Measurements from ENCODE around the gene CAMK1G. TPM values are rescaled to one million over a fixed set of nuclear protein-coding genes. Genes with fewer than 3 reads are reported as not detected.
A peak's percentile ranks its signal among the peaks of the same experiment; 100 is the strongest.

CAMK1G gene
- total RNA-seq, 1 experiment from 2014 or later, result 21.2 TPM

DNA sequence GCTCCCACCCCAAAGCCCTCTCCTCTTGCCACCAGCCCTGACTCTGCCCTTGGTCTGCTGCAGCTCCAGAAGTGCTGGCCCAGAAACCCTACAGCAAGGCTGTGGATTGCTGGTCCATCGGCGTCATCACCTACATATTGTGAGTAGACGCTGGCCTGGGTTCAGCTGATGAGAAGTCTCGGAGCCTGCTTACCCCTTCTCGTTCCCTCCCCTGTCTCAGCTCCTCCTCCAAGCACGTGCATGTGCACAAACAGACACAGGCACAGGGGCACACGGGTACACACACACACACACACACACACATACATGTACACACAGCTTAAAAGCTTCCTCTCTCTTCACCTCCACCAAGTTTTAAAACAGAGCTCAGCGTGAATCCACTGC is 24.3 kb downstream of the CAMK1G start:
- ChIA-PET POLR2A (ENCODE audit: low non-redundant PET) (no interaction called here), CTCF (no interaction called here)
- no peak overlapping the region for H3K4me3 ChIP-seq (ENCODE audit: low read depth, low read length, poor library complexity, severe bottlenecking)
- H3K27ac ChIP-seq (ENCODE audit: low read depth, low read length, poor library complexity, severe bottlenecking), result no peak overlapping the region
- H3K4me1 ChIP-seq (ENCODE audit: insufficient read depth, low read length, poor library complexity, severe bottlenecking), result peaks cover 10% of the 10 kb centered on the region
- H3K27me3 ChIP-seq (replicated peaks; ENCODE audit: insufficient read depth, low read depth, low read length, poor library complexity), result no peaks in the 10 kb centered on the region
- peaks cover 74% of the 10 kb centered on the region for H3K36me3 ChIP-seq (ENCODE audit: insufficient read depth, low read length, poor library complexity, severe bottlenecking)
- TF ChIP-seq, protein P1, sequence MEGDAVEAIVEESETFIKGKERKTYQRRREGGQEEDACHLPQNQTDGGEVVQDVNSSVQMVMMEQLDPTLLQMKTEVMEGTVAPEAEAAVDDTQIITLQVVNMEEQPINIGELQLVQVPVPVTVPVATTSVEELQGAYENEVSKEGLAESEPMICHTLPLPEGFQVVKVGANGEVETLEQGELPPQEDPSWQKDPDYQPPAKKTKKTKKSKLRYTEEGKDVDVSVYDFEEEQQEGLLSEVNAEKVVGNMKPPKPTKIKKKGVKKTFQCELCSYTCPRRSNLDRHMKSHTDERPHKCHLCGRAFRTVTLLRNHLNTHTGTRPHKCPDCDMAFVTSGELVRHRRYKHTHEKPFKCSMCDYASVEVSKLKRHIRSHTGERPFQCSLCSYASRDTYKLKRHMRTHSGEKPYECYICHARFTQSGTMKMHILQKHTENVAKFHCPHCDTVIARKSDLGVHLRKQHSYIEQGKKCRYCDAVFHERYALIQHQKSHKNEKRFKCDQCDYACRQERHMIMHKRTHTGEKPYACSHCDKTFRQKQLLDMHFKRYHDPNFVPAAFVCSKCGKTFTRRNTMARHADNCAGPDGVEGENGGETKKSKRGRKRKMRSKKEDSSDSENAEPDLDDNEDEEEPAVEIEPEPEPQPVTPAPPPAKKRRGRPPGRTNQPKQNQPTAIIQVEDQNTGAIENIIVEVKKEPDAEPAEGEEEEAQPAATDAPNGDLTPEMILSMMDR (conservative IDR thresholded peaks at IDR 0.05; ENCODE audit: low read depth, low read length), result no peak
- TF ChIP-seq EZH2 (IDR thresholded peaks at IDR 0.05; ENCODE audit: borderline replicate concordance, low read depth, low read length, poor library complexity, severe bottlenecking), result no peak
- no peak for DNase-seq (ENCODE audit: low spot score)
- BruUV-seq (replicated peaks), result no TSS peak
- intact Hi-C loops (cut with micrococcal nuclease; ENCODE audit: unreplicated experiment), result no loop called here
- no peaks in the 10 kb centered on the region for H3K9me3 ChIP-seq (ENCODE audit: low read depth, low read length, poor library complexity, severe bottlenecking)

- peak; percentile 48 for DNase-seq (ENCODE audit: low spot score)
- TF ChIP-seq, protein P1 (conservative IDR thresholded peaks at IDR 0.05; ENCODE audit: low read depth, low read length), result no peak
- no peak for TF ChIP-seq EZH2 (IDR thresholded peaks at IDR 0.05; ENCODE audit: borderline replicate concordance, low read depth, low read length, poor library complexity, severe bottlenecking)
- intact Hi-C loops (cut with micrococcal nuclease; ENCODE audit: unreplicated experiment), result no loop called here
- H3K4me3 ChIP-seq (ENCODE audit: low read depth, low read length, poor library complexity, severe bottlenecking), result no peak overlapping the region
- H3K27me3 ChIP-seq (replicated peaks; ENCODE audit: insufficient read depth, low read depth, low read length, poor library complexity), result no peaks in the 10 kb centered on the region
- peaks cover 70% of the 10 kb centered on the region for H3K36me3 ChIP-seq (ENCODE audit: insufficient read depth, low read length, poor library complexity, severe bottlenecking)
- H3K4me1 ChIP-seq (ENCODE audit: insufficient read depth, low read length, poor library complexity, severe bottlenecking), result peaks cover 10% of the 10 kb centered on the region
- CTCF ChIA-PET, result no interaction called here
- BruUV-seq (replicated peaks), result no TSS peak
- peak overlapping the region; percentile 8 for H3K27ac ChIP-seq (ENCODE audit: low read depth, low read length, poor library complexity, severe bottlenecking)
- H3K9me3 ChIP-seq (ENCODE audit: low read depth, low read length, poor library complexity, severe bottlenecking), result no peaks in the 10 kb centered on the region
- POLR2A ChIA-PET (ENCODE audit: low non-redundant PET), result no interaction called here
Observed at GRCh38 chr1:209609041-209609790, 25.7 kb downstream of the CAMK1G start.

- no peak for DNase-seq (ENCODE audit: low spot score)
- H3K4me1 ChIP-seq (ENCODE audit: insufficient read depth, low read length, poor library complexity, severe bottlenecking), result peaks cover 10% of the 10 kb centered on the region
- BruUV-seq (replicated peaks), result no TSS peak
- peaks cover 70% of the 10 kb centered on the region for H3K36me3 ChIP-seq (ENCODE audit: insufficient read depth, low read length, poor library complexity, severe bottlenecking)
- ChIA-PET POLR2A (ENCODE audit: low non-redundant PET) (no interaction called here), CTCF (no interaction called here)
- no peaks in the 10 kb centered on the region for H3K27me3 ChIP-seq (replicated peaks; ENCODE audit: insufficient read depth, low read depth, low read length, poor library complexity)
- intact Hi-C loops (cut with micrococcal nuclease; ENCODE audit: unreplicated experiment), result no loop called here
- H3K9me3 ChIP-seq (ENCODE audit: low read depth, low read length, poor library complexity, severe bottlenecking), result no peaks in the 10 kb centered on the region
- H3K27ac ChIP-seq (ENCODE audit: low read depth, low read length, poor library complexity, severe bottlenecking), result no peak overlapping the region
- TF ChIP-seq EZH2 (IDR thresholded peaks at IDR 0.05; ENCODE audit: borderline replicate concordance, low read depth, low read length, poor library complexity, severe bottlenecking), result no peak
- TF ChIP-seq, protein P1 (conservative IDR thresholded peaks at IDR 0.05; ENCODE audit: low read depth, low read length), result no peak
- H3K4me3 ChIP-seq (ENCODE audit: low read depth, low read length, poor library complexity, severe bottlenecking), result no peak overlapping the region
Observed at GRCh38 chr1:209609791-209610630, 26.5 kb downstream of the CAMK1G start.

Measured in A673 (cell line).